ENCODE results near the gene REV3L. TPM values are rescaled to one million over a fixed set of nuclear protein-coding genes. Genes with fewer than 3 reads are reported as not detected.
"Not testable (repeated sequence)": the region's sequence is repeated elsewhere in the genome, so short reads cannot be mapped to it uniquely, and the experiment has no call there.

REV3L gene
- total RNA-seq, 4 donors from 2014 or later, result 38.9 to 50.4 (median 45.3) TPM

GRCh38 chr6:111307275-111307858 lies 175.7 kb downstream of the REV3L start:
- WGBS, result 92% methylated on average over 7 of the region's 7 CpGs
- intact Hi-C loops (cut with DNase I), result no loop called here
- no peaks in the 10 kb centered on the region for H3K27me3 ChIP-seq
- H3K27ac ChIP-seq (replicated peaks in 1 of 4), result no peak overlapping the region
- no peaks in the 10 kb centered on the region for H3K9me3 ChIP-seq
- H3K36me3 ChIP-seq, result peaks cover 35 to 77% (median 58%) of the 10 kb centered on the region in 4 donors
- no peak for DNase-seq (ENCODE audit: extremely low spot score)
- TF ChIP-seq EP300 (IDR thresholded peaks at IDR 0.05) (no peak), POLR2AphosphoS5 (IDR thresholded peaks at IDR 0.05) (no peak), POLR2A (IDR thresholded peaks at IDR 0.05; ENCODE audit: low read depth) (no peak)
- TF ChIP-seq, protein P1, sequence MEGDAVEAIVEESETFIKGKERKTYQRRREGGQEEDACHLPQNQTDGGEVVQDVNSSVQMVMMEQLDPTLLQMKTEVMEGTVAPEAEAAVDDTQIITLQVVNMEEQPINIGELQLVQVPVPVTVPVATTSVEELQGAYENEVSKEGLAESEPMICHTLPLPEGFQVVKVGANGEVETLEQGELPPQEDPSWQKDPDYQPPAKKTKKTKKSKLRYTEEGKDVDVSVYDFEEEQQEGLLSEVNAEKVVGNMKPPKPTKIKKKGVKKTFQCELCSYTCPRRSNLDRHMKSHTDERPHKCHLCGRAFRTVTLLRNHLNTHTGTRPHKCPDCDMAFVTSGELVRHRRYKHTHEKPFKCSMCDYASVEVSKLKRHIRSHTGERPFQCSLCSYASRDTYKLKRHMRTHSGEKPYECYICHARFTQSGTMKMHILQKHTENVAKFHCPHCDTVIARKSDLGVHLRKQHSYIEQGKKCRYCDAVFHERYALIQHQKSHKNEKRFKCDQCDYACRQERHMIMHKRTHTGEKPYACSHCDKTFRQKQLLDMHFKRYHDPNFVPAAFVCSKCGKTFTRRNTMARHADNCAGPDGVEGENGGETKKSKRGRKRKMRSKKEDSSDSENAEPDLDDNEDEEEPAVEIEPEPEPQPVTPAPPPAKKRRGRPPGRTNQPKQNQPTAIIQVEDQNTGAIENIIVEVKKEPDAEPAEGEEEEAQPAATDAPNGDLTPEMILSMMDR (IDR thresholded peaks at IDR 0.05), result no peak
- no peak overlapping the region for H3K4me3 ChIP-seq
- peaks cover 0 to 11% (median 7%) of the 10 kb centered on the region in 4 donors for H3K4me1 ChIP-seq

- no peak overlapping the region for H3K27ac ChIP-seq (replicated peaks in 1 of 4)
- intact Hi-C loops (cut with DNase I), result no loop called here
- H3K27me3 ChIP-seq, result no peaks in the 10 kb centered on the region
- H3K9me3 ChIP-seq, result peaks cover 0 to 2% (median 0%) of the 10 kb centered on the region in 4 donors
- no peak overlapping the region for H3K4me3 ChIP-seq
- H3K36me3 ChIP-seq, result peaks cover 35 to 75% (median 51%) of the 10 kb centered on the region in 4 donors
- DNase-seq (ENCODE audit: extremely low spot score), result no peak
- peaks cover 0 to 14% (median 13%) of the 10 kb centered on the region in 4 donors for H3K4me1 ChIP-seq
- 94% methylated on average over 8 of the region's 8 CpGs for WGBS
- TF ChIP-seq POLR2A (IDR thresholded peaks at IDR 0.05; ENCODE audit: low read depth) (no peak), EP300 (IDR thresholded peaks at IDR 0.05) (no peak), POLR2AphosphoS5 (IDR thresholded peaks at IDR 0.05) (no peak)
- TF ChIP-seq, protein P1 (IDR thresholded peaks at IDR 0.05), result no peak
Measured at GRCh38 chr6:111306104-111306888, 176.7 kb downstream of the REV3L start.

- no peak for DNase-seq (ENCODE audit: extremely low spot score)
- no peak overlapping the region for H3K4me3 ChIP-seq
- peaks cover 4 to 44% (median 23%) of the 10 kb centered on the region in 4 donors for H3K36me3 ChIP-seq
- H3K27ac ChIP-seq (replicated peaks in 1 of 4), result peak overlapping the region; percentile 33 to 60 (median 58)
- no peak for TF ChIP-seq EP300 (IDR thresholded peaks at IDR 0.05)
- TF ChIP-seq POLR2AphosphoS5 (IDR thresholded peaks at IDR 0.05), result no peak
- TF ChIP-seq POLR2A (IDR thresholded peaks at IDR 0.05; ENCODE audit: low read depth), result no peak
- TF ChIP-seq, protein P1 (IDR thresholded peaks at IDR 0.05), result no peak
- WGBS, result 61% methylated on average over 2 of the region's 2 CpGs
- intact Hi-C loops (cut with DNase I), result no loop called here
- peaks cover 0 to 7% (median 2%) of the 10 kb centered on the region in 4 donors for H3K9me3 ChIP-seq
- no peaks in the 10 kb centered on the region for H3K27me3 ChIP-seq
- H3K4me1 ChIP-seq, result peaks cover 0 to 14% (median 13%) of the 10 kb centered on the region in 4 donors
Measured at GRCh38 chr6:111301946-111302345, 181.1 kb downstream of the REV3L start.

DNA sequence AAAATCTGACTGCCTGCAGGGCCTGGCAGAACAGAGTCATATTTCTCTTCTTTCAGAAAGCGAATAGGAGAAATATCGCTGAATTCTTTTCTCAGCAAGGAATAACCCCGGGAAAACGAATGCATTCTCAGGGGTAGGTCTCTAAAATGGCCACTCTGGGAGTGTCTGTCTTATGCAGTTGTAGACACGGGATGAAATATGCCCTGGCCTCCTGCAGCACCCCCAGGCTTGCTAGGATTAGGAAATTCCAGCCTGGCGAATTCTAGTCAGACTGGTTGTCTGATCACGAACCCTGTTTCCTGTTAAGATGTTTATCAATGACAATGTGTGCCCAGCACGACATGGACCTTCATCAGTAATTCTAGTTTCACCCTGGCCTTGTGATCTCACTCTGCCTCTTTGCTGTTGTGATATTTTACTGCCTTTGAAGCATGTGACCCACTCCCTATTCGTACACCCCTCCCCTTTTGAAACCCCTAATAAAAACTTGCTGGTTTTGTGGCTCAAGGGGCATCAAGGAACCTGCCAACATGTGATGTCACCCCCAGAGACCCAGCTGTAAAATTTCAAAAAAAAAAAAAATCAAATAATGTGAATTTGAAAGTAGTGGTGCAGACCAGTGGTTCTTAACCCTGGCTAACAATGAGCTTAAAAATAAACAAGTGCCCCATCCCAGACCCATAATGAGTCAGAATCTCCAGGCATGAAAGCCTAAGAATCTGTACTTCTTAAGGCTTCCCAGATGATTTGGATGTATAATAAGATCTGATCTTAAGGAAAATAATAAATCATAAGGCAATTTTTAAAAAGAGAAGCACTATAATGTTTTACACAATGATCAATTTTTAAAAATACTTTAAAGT lies 181.8 kb downstream of the REV3L start:
- H3K27me3 ChIP-seq; H3K9me3 ChIP-seq; H3K4me3 ChIP-seq; DNase-seq (ENCODE audit: extremely low spot score); intact Hi-C loops (cut with DNase I): not testable (repeated sequence)
- 95% methylated on average over 9 of the region's 9 CpGs for WGBS
- Histone ChIP-seq H3K27ac (replicated peaks in 1 of 4) (peak overlapping the region in 3 of 4 donors; percentile 33 to 58 (median 58)), H3K4me1 (peaks cover 0 to 14% (median 13%) of the 10 kb centered on the region in 4 donors), H3K36me3 (peaks cover 0 to 37% (median 16%) of the 10 kb centered on the region in 4 donors)

Data from esophagus muscularis mucosa (tissue), 4 donors.